SJSA1 (cell line): ENCODE results near the gene TRIM15. TPM values are rescaled to one million over a fixed set of nuclear protein-coding genes. Genes with fewer than 3 reads are reported as not detected.

Experiments used
- DNase-seq, 2 experiments: peaks; one replicate each; pipeline ENCODE4 v3.0.0-alpha.2; 2015 to 2020; ENCODE audit warnings: low spot score in 2 of 2, low read depth in 1 of 2
- H3K27ac ChIP-seq: fragments of 250-450 bp; sonication (Bioruptor Pico); 2 replicates; pipeline ENCODE4 v1.5.1; 2020; ENCODE audit warnings: mild to moderate bottlenecking, moderate library complexity
- H3K27me3 ChIP-seq: fragments of 250-450 bp; sonication (Bioruptor Pico); replicated peaks from 2 replicates; pipeline ENCODE4 v1.5.1; 2020; ENCODE audit warnings: mild to moderate bottlenecking, moderate library complexity
- H3K36me3 ChIP-seq: fragments of 250-450 bp; sonication (Bioruptor Pico); 2 replicates; pipeline ENCODE4 v1.5.1; 2020; ENCODE audit warnings: mild to moderate bottlenecking
- H3K4me1 ChIP-seq: fragments of 250-450 bp; sonication (Bioruptor Pico); replicated peaks from 2 replicates; pipeline ENCODE4 v1.6.1; 2021; ENCODE audit warnings: mild to moderate bottlenecking
- H3K4me3 ChIP-seq: fragments of 250-450 bp; sonication (Bioruptor Pico); 2 replicates; pipeline ENCODE4 v1.5.1; 2020; ENCODE audit warnings: mild to moderate bottlenecking
- H3K9me3 ChIP-seq: fragments of 250-450 bp; sonication (Bioruptor Pico); replicated peaks from 2 replicates; pipeline ENCODE4 v1.5.1; 2020; ENCODE audit warnings: mild to moderate bottlenecking
- total RNA-seq: library from RNA; depleted of rRNA; stranded (reverse); fragments of >200 nt; shearing (Covaris generic); gene quantifications from 2 replicates; pipeline ENCODE4 v1.2.3, GENCODE V29; 2014

The TRIM15 gene
- total RNA-seq, 1 experiment from 2014 or later, result not detected

DNA sequence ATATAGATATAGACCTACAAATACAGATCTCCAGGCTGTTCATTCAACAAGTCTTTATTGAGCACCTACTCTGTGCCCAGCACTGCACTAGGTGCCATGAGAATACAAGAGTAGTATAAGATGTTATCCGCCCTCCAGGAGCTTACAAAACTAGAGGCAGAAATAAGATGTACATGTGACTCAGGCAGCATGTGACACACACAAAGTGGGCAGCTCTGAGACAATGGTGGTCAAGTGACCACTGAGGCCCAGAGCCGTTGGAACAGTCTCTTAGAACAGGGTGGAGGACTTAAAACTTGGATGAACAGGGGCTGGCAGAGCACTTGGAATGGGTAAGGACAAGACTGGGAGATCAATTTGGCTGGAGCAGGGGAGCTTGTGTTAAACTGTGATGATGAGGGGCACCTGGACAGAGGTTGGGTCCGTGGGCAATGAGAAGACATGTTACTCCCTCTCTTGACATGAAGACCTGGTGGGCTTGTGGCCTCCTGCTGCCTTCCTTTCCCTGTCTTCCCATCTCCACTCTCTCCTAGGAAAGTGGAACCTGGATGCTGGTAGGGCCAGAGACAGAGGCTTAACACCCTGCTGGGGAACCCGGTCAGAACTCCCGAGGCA, 21.2 kb downstream of the TRIM15 start:
- Histone ChIP-seq H3K4me3 (no peak overlapping the region), H3K27me3 (no peaks in the 10 kb centered on the region), H3K9me3 (peaks cover 12% of the 10 kb centered on the region), H3K27ac (no peak overlapping the region), H3K4me1 (no peaks in the 10 kb centered on the region), H3K36me3 (peaks cover 40% of the 10 kb centered on the region)
- no peak for DNase-seq

DNA sequence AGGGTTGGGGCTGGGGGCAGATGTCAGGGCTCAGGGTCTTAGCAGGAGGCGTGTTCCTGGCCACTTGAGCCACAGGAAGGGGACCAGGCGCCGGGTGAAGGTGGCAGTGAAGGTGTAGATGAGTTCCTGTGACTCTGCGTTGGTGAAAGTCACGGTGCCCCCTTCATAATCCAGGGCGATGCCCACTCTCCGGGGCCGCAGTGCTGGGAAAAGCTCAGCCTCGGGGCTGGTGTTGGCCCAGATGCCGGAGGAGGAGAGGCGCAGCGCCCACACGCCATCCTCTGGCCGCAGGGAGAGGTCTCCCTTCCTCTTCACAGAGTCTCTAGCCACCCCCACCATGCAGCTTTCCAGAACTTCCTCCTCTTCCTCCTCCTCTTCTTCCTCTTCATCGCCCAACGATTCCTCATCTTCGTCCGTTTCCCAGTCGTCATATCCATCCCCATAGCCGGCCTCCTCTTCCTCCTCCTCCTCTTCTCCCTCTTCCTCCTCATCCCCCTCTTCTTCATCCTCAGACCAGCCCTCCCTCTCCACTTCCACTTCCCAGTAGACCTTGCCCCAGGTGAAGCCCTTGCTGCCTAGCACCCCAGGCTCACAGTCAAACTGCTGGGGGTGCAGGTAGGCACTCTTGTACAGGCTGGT, 22.6 kb downstream of the TRIM15 start:
- no peaks in the 10 kb centered on the region for H3K4me1 ChIP-seq
- no peaks in the 10 kb centered on the region for H3K27me3 ChIP-seq
- H3K27ac ChIP-seq, result no peak overlapping the region
- no peak overlapping the region for H3K4me3 ChIP-seq
- peaks cover 54% of the 10 kb centered on the region for H3K36me3 ChIP-seq
- DNase-seq, result peak in 1 of 2 experiments; percentile 33
- peaks cover 3% of the 10 kb centered on the region; the same call in 1 of the 2 replicates for H3K9me3 ChIP-seq

- DNase-seq, result no peak
- H3K36me3 ChIP-seq, result peaks cover 75% of the 10 kb centered on the region
- no peak overlapping the region for H3K27ac ChIP-seq
- H3K4me1 ChIP-seq, result no peaks in the 10 kb centered on the region
- no peaks in the 10 kb centered on the region for H3K27me3 ChIP-seq
- no peaks in the 10 kb centered on the region for H3K9me3 ChIP-seq
- H3K4me3 ChIP-seq, result no peak overlapping the region
Measured at GRCh38 chr6:30188541-30188940, 25.2 kb downstream of the TRIM15 start.

- Histone ChIP-seq H3K27ac (no peak overlapping the region), H3K9me3 (no peaks in the 10 kb centered on the region), H3K4me3 (no peak overlapping the region), H3K36me3 (peaks cover 78% of the 10 kb centered on the region), H3K27me3 (no peaks in the 10 kb centered on the region), H3K4me1 (no peaks in the 10 kb centered on the region)
- no peak for DNase-seq
Measured at GRCh38 chr6:30192076-30192475, 28.7 kb downstream of the TRIM15 start.

DNA sequence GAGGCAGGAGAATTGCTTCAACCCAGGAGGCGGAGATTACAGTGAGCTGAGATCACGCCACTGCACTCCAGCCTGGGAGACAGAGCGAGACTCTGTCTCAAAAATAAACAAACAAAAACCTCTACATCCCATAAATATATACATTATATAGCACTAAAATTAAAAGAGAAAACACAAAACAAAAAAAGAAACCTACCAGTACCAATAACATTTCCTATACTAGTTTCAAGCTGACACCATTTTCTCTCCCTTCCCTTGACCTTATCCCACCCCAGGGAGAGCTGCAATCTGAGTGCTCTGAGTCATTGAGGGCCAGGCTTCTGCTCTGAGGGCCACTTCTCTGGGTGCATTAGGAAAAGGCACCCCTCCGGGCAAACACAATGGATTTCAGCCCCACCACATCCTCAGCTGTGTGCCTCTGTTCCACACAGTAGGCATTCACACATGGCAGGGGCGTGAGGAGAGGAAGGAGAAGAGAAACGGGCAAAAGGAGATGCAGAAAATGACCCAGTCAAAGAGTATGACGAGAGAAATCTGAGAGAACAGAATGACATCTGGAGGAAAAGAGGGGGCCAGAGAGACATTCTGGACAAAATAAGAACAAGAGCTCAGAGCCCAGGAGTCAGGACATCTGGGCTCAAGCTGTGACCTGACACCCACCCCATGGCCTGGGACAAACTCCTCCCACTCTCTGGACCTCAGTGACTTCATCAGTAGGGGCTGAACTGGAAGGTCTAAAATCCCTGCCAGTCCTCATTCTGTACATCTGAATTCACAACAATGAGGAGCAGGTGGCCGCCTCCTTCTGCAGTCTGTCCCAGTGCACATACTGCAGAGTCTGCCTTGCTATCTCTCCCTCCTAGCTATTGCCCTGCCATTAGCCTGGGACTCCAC, 31.7 kb downstream of the TRIM15 start:
- Histone ChIP-seq H3K4me3 (no peak overlapping the region), H3K9me3 (no peaks in the 10 kb centered on the region), H3K27me3 (no peaks in the 10 kb centered on the region), H3K4me1 (no peaks in the 10 kb centered on the region), H3K27ac (no peak overlapping the region), H3K36me3 (peaks cover 81% of the 10 kb centered on the region)
- no peak for DNase-seq

DNA sequence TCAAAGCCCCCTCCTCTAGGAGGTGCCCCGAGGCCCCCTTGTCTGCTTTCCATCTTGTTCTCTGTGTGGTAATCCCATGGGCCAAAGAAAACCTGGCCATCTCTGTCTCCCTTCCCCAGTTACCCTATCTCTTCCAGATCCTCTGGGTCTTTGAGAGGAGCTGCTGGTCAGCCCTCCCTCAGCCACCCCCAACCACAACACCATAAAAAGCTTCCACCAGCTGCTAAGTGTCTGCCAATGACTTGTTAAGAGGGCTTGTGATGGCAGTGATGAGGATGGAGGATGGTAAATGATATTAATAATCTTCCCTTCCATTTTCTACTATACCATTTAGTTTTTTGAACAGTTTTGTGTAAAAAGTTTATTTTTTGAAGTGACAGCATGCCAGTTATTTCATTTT, 32.6 kb downstream of the TRIM15 start:
- Histone ChIP-seq H3K36me3 (peaks cover 81% of the 10 kb centered on the region), H3K9me3 (no peaks in the 10 kb centered on the region), H3K4me1 (no peaks in the 10 kb centered on the region), H3K27ac (no peak overlapping the region), H3K4me3 (no peak overlapping the region), H3K27me3 (no peaks in the 10 kb centered on the region)
- DNase-seq, result no peak

DNA sequence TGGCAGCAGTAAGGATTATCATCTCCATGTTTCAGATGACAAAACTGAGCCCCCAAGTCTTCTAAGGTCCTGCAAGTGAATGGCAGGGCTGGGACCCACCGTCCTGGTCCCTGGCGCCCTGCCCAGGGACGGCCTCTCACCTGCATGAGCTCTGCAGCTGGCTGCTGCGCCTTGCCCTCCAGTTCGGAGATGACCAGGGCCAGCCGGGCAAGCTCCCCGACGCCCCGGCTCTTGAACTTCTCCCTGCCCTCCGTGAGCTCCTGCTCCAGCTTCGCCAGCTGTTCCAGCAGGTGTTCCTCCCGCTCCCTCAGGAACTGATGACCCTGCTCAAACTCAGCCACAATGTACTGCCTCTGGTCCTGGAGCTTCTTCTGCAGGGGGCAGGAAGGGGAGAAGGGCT, 33.0 kb downstream of the TRIM15 start:
- Histone ChIP-seq H3K27me3 (no peaks in the 10 kb centered on the region), H3K36me3 (peaks cover 83% of the 10 kb centered on the region), H3K4me1 (no peaks in the 10 kb centered on the region), H3K27ac (no peak overlapping the region), H3K4me3 (no peak overlapping the region), H3K9me3 (no peaks in the 10 kb centered on the region)
- DNase-seq, result no peak

DNA sequence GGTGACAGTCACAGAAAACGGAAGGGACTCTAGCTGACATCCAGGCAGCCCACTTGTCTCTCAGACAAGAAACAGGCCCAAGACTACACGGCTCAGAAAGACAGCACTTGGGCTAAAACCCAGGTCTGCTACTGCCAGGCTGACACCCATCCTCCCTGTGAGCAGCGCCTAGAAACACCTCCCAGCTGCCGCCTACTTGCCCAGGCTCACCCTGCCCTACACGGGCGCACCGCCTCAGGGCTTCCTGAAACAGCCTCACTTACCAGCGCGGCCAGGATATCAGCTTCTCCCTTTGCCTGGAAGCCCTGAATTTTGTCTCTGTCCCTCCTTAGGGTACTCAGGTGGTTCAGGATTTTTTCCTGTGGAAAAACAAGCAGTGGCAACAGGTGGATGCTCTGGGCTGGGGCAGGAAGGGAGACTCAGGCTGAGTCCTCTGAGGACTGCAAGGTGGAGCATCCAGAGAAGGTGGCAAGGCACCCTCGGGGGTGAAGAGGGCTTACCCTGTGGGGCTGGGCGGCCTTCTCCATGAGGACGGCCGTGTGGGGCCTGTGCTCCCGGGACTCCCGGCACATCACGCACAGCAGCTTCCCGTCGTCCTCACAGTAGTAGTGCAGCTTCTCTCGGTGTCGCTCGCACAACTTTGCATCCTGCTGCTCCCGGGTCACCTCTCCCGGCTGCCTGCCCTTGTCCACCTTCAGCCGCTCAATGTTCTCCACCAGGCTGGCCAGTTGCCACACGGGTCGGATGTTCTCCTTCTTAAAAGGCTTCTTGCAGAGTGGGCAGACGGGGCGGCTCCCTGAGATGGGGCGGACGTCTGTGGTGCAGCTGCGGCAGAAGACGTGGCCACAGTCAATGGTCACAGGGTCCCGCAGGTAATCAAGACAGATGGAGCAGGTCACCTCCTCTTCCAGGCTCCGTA, 35.1 kb downstream of the TRIM15 start:
- no peak for DNase-seq
- Histone ChIP-seq H3K4me1 (no peaks in the 10 kb centered on the region), H3K27ac (no peak overlapping the region), H3K36me3 (peaks cover 67% of the 10 kb centered on the region), H3K9me3 (no peaks in the 10 kb centered on the region), H3K27me3 (no peaks in the 10 kb centered on the region), H3K4me3 (no peak overlapping the region)

DNA sequence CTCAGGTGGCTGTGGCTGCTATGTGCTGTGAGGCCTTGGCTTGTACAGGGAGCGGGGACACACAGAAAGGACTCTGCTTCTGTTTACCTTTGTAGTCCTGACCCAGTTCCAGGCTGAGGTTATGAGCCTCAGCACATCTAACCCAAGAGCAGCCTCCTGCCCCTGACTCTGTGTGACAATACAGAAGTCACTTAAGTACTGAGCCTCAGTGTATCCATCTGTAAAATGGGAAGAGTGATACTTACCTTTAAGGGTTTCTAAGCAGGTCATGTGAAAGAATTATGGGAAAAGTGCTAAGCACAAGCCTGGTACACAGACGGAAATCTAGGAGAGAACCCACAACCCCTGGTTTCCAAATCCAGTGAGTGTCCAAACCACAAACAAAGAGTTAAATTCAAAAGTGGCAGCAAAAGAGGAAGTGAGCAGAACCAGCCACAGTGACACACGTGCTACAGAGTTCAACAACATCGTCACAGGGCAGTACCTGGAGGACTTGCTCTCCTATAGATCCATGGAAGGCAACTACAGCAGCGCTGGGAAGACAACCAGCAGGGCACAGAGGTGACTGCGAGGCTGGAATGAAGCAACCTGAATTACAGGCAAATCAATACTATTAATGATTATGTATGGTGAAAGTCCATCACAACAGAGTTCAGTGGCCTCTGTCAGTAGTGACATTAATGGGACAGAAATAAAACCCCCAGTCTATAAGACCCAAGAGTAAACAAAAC, 37.4 kb downstream of the TRIM15 start:
- no peak for DNase-seq
- Histone ChIP-seq H3K4me1 (no peaks in the 10 kb centered on the region), H3K9me3 (no peaks in the 10 kb centered on the region), H3K36me3 (peaks cover 57% of the 10 kb centered on the region), H3K4me3 (no peak overlapping the region), H3K27ac (no peak overlapping the region), H3K27me3 (no peaks in the 10 kb centered on the region)

GRCh38 chr6:30202366-30202765, 39.0 kb downstream of the TRIM15 start:
- Histone ChIP-seq H3K9me3 (no peaks in the 10 kb centered on the region), H3K27me3 (no peaks in the 10 kb centered on the region), H3K4me3 (no peak overlapping the region), H3K27ac (no peak overlapping the region), H3K4me1 (peaks cover 4% of the 10 kb centered on the region), H3K36me3 (peaks cover 50% of the 10 kb centered on the region)
- no peak for DNase-seq

DNA sequence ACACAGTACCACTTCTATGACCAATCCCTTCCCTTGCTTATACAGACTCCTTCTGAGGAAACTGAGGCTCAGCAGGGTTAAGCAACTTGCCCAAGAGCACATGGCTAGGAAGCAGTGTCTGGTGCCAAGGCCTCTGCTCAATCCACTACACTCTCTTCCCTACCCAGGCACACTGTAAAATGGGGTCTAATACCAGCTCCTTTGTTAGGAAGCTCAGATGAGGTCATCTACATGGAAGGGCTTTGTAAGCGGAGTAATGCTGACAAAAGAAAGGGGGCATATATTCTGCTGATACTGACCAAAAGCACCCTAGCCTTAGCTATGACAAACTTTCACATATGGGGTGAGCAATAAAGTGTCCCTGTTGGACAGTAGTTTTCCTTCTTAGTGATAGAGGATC, 40.8 kb downstream of the TRIM15 start:
- H3K9me3 ChIP-seq, result no peaks in the 10 kb centered on the region
- DNase-seq, result no peak
- H3K36me3 ChIP-seq, result peaks cover 45% of the 10 kb centered on the region

DNA sequence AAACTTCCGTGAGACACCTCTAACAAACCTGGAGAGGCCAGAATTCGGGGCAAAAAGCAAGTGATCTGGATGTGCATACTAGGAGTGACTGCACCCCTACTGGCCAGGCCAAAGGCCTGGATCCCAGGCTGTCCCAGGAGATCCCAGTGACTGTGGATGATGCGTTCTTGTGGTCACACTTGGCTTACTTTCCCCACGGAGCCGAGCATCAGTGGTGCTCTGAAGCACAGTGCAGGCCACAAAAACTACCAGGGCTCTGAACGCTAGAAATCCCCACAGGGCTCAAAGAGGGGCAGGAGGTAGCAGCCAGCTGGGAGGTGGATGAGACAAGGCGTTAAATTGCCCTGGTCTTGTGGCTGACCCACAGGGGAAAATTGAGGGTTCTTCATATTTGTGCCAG, 42.8 kb downstream of the TRIM15 start:
- H3K27me3 ChIP-seq, result no peaks in the 10 kb centered on the region
- H3K4me1 ChIP-seq, result peaks cover 18% of the 10 kb centered on the region
- no peak for DNase-seq
- no peak overlapping the region for H3K27ac ChIP-seq
- peaks cover 41% of the 10 kb centered on the region for H3K36me3 ChIP-seq
- H3K4me3 ChIP-seq, result no peak overlapping the region
- H3K9me3 ChIP-seq, result no peaks in the 10 kb centered on the region

More for the DNA sequence above, 40.8 kb downstream of the TRIM15 start:
- no peaks in the 10 kb centered on the region for H3K27me3 ChIP-seq
- no peak overlapping the region for H3K4me3 ChIP-seq
- peaks cover 8% of the 10 kb centered on the region for H3K4me1 ChIP-seq
- H3K27ac ChIP-seq, result no peak overlapping the region
